Kidney epithelial cell (primary cell): ENCODE results near the gene CPLX1. TPM values are rescaled to one million over a fixed set of nuclear protein-coding genes. Genes with fewer than 3 reads are reported as not detected.
"Not testable (repeated sequence)": the region's sequence is repeated elsewhere in the genome, so short reads cannot be mapped to it uniquely, and the experiment has no call there.

ENCODE experiments used
- DNase-seq: peaks from one replicate; pipeline ENCODE4 v3.0.0-alpha.2; 2010; ENCODE audit warnings: low read depth
- H3K27me3 ChIP-seq: 2 replicates; pipeline ENCODE4 v1.6.0; 2011; ENCODE audit warnings: low read length; ENCODE audit not compliant: control insufficient read depth, insufficient read depth
- H3K36me3 ChIP-seq: 2 replicates; pipeline ENCODE4 v1.5.1; 2011; ENCODE audit warnings: low read length; ENCODE audit not compliant: control insufficient read depth, insufficient read depth
- H3K4me3 ChIP-seq: 2 replicates; pipeline ENCODE4 v1.5.1; 2011; ENCODE audit warnings: low read depth, mild to moderate bottlenecking, control low read depth, low read length
- CTCF ChIP-seq: IDR thresholded peaks from 2 replicates; pipeline ENCODE4 v1.5.1; 2011; ENCODE audit warnings: mild to moderate bottlenecking, moderate library complexity, low read length, control low read depth, inconsistent platforms; ENCODE audit not compliant: insufficient read depth, poor library complexity, severe bottlenecking
- total RNA-seq: library from RNA; depleted of rRNA; stranded (reverse); fragments of >200 nt; gene quantifications from 2 replicates; pipeline ENCODE4 v1.2.3, GENCODE V29; 2015

The CPLX1 gene
- total RNA-seq, 1 donor from 2014 or later: 0.17 TPM

GRCh38 chr4:776743-777441 lies 49.0 kb downstream of the CPLX1 start:
- TF ChIP-seq CTCF: no peak

GRCh38 chr4:775485-775884 lies 50.4 kb downstream of the CPLX1 start:
- H3K36me3 ChIP-seq, DNase-seq, H3K27me3 ChIP-seq, H3K4me3 ChIP-seq: not testable (repeated sequence)

More at GRCh38 chr4:776743-777441, 49.0 kb downstream of the CPLX1 start:
- no peaks in the 10 kb centered on the region for H3K27me3 ChIP-seq
- H3K4me3 ChIP-seq: no peak overlapping the region
- DNase-seq: no peak
- peaks cover 2% of the 10 kb centered on the region for H3K36me3 ChIP-seq

- DNase-seq, H3K27me3 ChIP-seq, H3K4me3 ChIP-seq, H3K36me3 ChIP-seq: not testable (repeated sequence)
These were observed 51.4 kb downstream of the CPLX1 start for GRCh38 chr4:774419-775092.

GRCh38 chr4:773214-773613 lies 52.7 kb downstream of the CPLX1 start:
- TF ChIP-seq CTCF: no peak
- Histone ChIP-seq H3K4me3 (no peak overlapping the region), H3K36me3 (peaks cover 2% of the 10 kb centered on the region), H3K27me3 (no peaks in the 10 kb centered on the region)
- DNase-seq: no peak

- peaks cover 2% of the 10 kb centered on the region for H3K36me3 ChIP-seq
- no peak overlapping the region for H3K4me3 ChIP-seq
- no peak for DNase-seq
- no peak for TF ChIP-seq CTCF
- H3K27me3 ChIP-seq: no peaks in the 10 kb centered on the region
These were observed 53.2 kb downstream of the CPLX1 start for GRCh38 chr4:772776-773175.

GRCh38 chr4:772118-772517 lies 53.8 kb downstream of the CPLX1 start:
- TF ChIP-seq CTCF: no peak
- Histone ChIP-seq H3K4me3 (no peak overlapping the region), H3K27me3 (no peaks in the 10 kb centered on the region), H3K36me3 (peaks cover 2% of the 10 kb centered on the region)
- DNase-seq: no peak

- Histone ChIP-seq H3K4me3 (no peak overlapping the region), H3K36me3 (peaks cover 2% of the 10 kb centered on the region), H3K27me3 (no peaks in the 10 kb centered on the region)
- no peak for DNase-seq
- TF ChIP-seq CTCF: no peak
These were observed 54.5 kb downstream of the CPLX1 start for GRCh38 chr4:771464-771863.
